SU-DHL-6 (cell line): ENCODE measurements around the gene SAMD14.

Experiments
- H2AFZ ChIP-seq: fragments of 200-600 bp; sonication (generic); 2 replicates; pipeline ENCODE4 v1.6.1; 2014; ENCODE audit warnings: low read depth, mild to moderate bottlenecking, moderate library complexity, mixed read lengths, antibody characterized with exemption, low read length; ENCODE audit not compliant: severe bottlenecking
- H3F3A ChIP-seq: fragments of 200-600 bp; shearing (Covaris generic); 2 replicates; pipeline ENCODE4 v1.6.0; 2016; ENCODE audit warnings: antibody characterized with exemption, mild to moderate bottlenecking; ENCODE audit not compliant: insufficient read depth
- H3K27ac ChIP-seq: fragments of 200-600 bp; sonication (generic); 2 replicates; pipeline ENCODE4 v1.5.1; 2016; ENCODE audit warnings: low read depth, mild to moderate bottlenecking, low read length, moderate library complexity, mixed read lengths
- H3K27me3 ChIP-seq: fragments of 200-600 bp; sonication (generic), shearing (Covaris generic); 2 replicates; pipeline ENCODE4 v1.6.0; 2014; ENCODE audit warnings: mild to moderate bottlenecking, low read length
- H3K36me3 ChIP-seq: fragments of 200-600 bp; sonication (generic); 2 replicates; pipeline ENCODE4 v1.6.1; 2014; ENCODE audit warnings: mild to moderate bottlenecking, low read length, mixed read lengths
- H3K4me2 ChIP-seq: fragments of 300-600, 200-600 bp; shearing (Covaris generic), sonication (generic); 2 replicates; pipeline ENCODE4 v1.6.0; 2014; ENCODE audit warnings: low read length, low read depth, mild to moderate bottlenecking; ENCODE audit not compliant: poor library complexity, severe bottlenecking
- H3K4me3 ChIP-seq: fragments of 200-600 bp; sonication (generic); 2 replicates; pipeline ENCODE4 v1.5.1; 2014; ENCODE audit warnings: antibody characterized with exemption, low read length, mild to moderate bottlenecking, mixed read lengths; ENCODE audit not compliant: insufficient read depth, poor library complexity, severe bottlenecking
- H3K79me2 ChIP-seq: fragments of 200-600 bp; sonication (generic); 2 replicates; pipeline ENCODE4 v1.6.1; 2014; ENCODE audit warnings: mild to moderate bottlenecking, low read length, moderate library complexity; ENCODE audit not compliant: insufficient read depth
- H3K9ac ChIP-seq: fragments of 200-600 bp; sonication (generic); 2 replicates; pipeline ENCODE4 v1.7.0; 2014; ENCODE audit warnings: mild to moderate bottlenecking, low read length
- H3K9me2 ChIP-seq: fragments of 200-600 bp; sonication (generic); replicated peaks from 2 replicates; pipeline ENCODE4 v1.6.1; 2014; ENCODE audit warnings: low read length; ENCODE audit not compliant: insufficient read depth
- H3K9me3 ChIP-seq: fragments of 200-600 bp; sonication (generic); 2 replicates; pipeline ENCODE4 v1.6.1; 2014; ENCODE audit warnings: low read length, mixed read lengths; ENCODE audit not compliant: insufficient read depth
- H4K20me1 ChIP-seq: fragments of 200-600 bp; sonication (generic); 2 replicates; pipeline ENCODE4 v1.6.1; 2014; ENCODE audit warnings: low read depth, mild to moderate bottlenecking, antibody characterized with exemption, low read length, moderate library complexity, mixed read lengths
- CTCF ChIP-seq: fragments of 200-600 bp; sonication (generic); IDR thresholded peaks from one replicate; pipeline ENCODE4 v1.5.1; 2017; ENCODE audit warnings: antibody characterized with exemption, mild to moderate bottlenecking, low read length, moderate library complexity; ENCODE audit not compliant: insufficient read depth, poor library complexity, severe bottlenecking
- EZH2phosphoT487 ChIP-seq: fragments of 200-600 bp; sonication (generic), shearing (Covaris generic); conservative IDR thresholded peaks from 2 replicates; pipeline ENCODE4 v1.6.1; 2018; ENCODE audit warnings: mild to moderate bottlenecking, antibody characterized with exemption, low read length, moderate library complexity, mixed read lengths

The SAMD14 gene

GRCh38 chr17:50165066-50165465 lies 35.1 kb upstream of the SAMD14 start:
- no peak overlapping the region for H2AFZ ChIP-seq
- no peaks in the 10 kb centered on the region for H4K20me1 ChIP-seq
- no peak overlapping the region for H3K9ac ChIP-seq
- H3K27ac ChIP-seq: no peak overlapping the region
- no peaks in the 10 kb centered on the region for H3K9me2 ChIP-seq
- TF ChIP-seq CTCF (no peak), EZH2phosphoT487 (no peak)
- H3K4me2 ChIP-seq: no peak overlapping the region
- H3K27me3 ChIP-seq: no peaks in the 10 kb centered on the region
- H3K79me2 ChIP-seq: no peaks in the 10 kb centered on the region
- H3K9me3 ChIP-seq: no peaks in the 10 kb centered on the region
- no peak overlapping the region for H3K4me3 ChIP-seq
- no peaks in the 10 kb centered on the region for H3F3A ChIP-seq
- no peaks in the 10 kb centered on the region for H3K36me3 ChIP-seq

- Histone ChIP-seq H3K27me3 (no peaks in the 10 kb centered on the region), H3K27ac (no peak overlapping the region), H3K4me2 (no peak overlapping the region), H3K9me3 (no peaks in the 10 kb centered on the region), H3K9me2 (no peaks in the 10 kb centered on the region), H3F3A (no peaks in the 10 kb centered on the region), H2AFZ (no peak overlapping the region), H3K79me2 (no peaks in the 10 kb centered on the region), H4K20me1 (no peaks in the 10 kb centered on the region), H3K4me3 (no peak overlapping the region), H3K36me3 (no peaks in the 10 kb centered on the region), H3K9ac (no peak overlapping the region)
- TF ChIP-seq CTCF (no peak), EZH2phosphoT487 (no peak)
Measured at GRCh38 chr17:50164697-50164988, 34.7 kb upstream of the SAMD14 start.

GRCh38 chr17:50163843-50164696 lies 34.1 kb upstream of the SAMD14 start:
- no peak overlapping the region for H3K4me2 ChIP-seq
- no peak for TF ChIP-seq CTCF
- TF ChIP-seq EZH2phosphoT487: no peak

More at GRCh38 chr17:50163843-50164696, 34.1 kb upstream of the SAMD14 start:
- Histone ChIP-seq H3K79me2 (no peaks in the 10 kb centered on the region), H2AFZ (no peak overlapping the region), H3K9me2 (no peaks in the 10 kb centered on the region), H3K27ac (no peak overlapping the region), H3K9me3 (no peaks in the 10 kb centered on the region), H3F3A (no peaks in the 10 kb centered on the region), H3K9ac (no peak overlapping the region), H4K20me1 (no peaks in the 10 kb centered on the region), H3K4me3 (no peak overlapping the region), H3K27me3 (no peaks in the 10 kb centered on the region), H3K36me3 (no peaks in the 10 kb centered on the region)
